Urinary bladder (tissue), 4 donors: ENCODE data around the gene ZBTB34. TPM values are rescaled to one million over a fixed set of nuclear protein-coding genes. Genes with fewer than 3 reads are reported as not detected.

ENCODE experiments used
- DNase-seq: peaks from one replicate; pipeline ENCODE4 v3.0.0-alpha.2; 2015; ENCODE audit errors: extremely low spot score
- H3K27ac ChIP-seq: one replicate; pipeline ENCODE4 v1.5.1; 2013; ENCODE audit warnings: low read depth, mild to moderate bottlenecking, moderate library complexity
- H3K36me3 ChIP-seq: one replicate; pipeline ENCODE4 v1.6.1; 2013; ENCODE audit warnings: mild to moderate bottlenecking, moderate library complexity; ENCODE audit not compliant: insufficient read depth
- H3K4me1 ChIP-seq: one replicate; pipeline ENCODE4 v1.6.1; 2013; ENCODE audit warnings: mild to moderate bottlenecking, moderate library complexity; ENCODE audit not compliant: insufficient read depth
- H3K4me3 ChIP-seq: one replicate; pipeline ENCODE4 v1.5.1; 2013; ENCODE audit warnings: low read depth, low read length
- WGBS: extraction: QIAGEN DNeasy Blood & Tissue Kit; methylation state at CpG from one replicate; pipeline ENCODE4 v1.1.7; 2013; 5-methylcytosine and 5-hydroxymethylcytosine counted together
- polyA plus RNA-seq: library from polyadenylated mRNA; stranded (reverse); fragments of 200-250 nt; gene quantifications from one replicate; pipeline ENCODE4 v1.2.3, GENCODE V29; 2013
- total RNA-seq: library from RNA; depleted of rRNA; stranded (reverse); fragments of >200 nt; gene quantifications from one replicate; pipeline ENCODE4 v1.2.3, GENCODE V29; 2014
- donor health status: healthy with polysubstance abuse.
- donor health status: healthy.

ZBTB34 gene
- total and polyA plus RNA-seq, 2 donors = 4.3 to 24.7 TPM

DNA sequence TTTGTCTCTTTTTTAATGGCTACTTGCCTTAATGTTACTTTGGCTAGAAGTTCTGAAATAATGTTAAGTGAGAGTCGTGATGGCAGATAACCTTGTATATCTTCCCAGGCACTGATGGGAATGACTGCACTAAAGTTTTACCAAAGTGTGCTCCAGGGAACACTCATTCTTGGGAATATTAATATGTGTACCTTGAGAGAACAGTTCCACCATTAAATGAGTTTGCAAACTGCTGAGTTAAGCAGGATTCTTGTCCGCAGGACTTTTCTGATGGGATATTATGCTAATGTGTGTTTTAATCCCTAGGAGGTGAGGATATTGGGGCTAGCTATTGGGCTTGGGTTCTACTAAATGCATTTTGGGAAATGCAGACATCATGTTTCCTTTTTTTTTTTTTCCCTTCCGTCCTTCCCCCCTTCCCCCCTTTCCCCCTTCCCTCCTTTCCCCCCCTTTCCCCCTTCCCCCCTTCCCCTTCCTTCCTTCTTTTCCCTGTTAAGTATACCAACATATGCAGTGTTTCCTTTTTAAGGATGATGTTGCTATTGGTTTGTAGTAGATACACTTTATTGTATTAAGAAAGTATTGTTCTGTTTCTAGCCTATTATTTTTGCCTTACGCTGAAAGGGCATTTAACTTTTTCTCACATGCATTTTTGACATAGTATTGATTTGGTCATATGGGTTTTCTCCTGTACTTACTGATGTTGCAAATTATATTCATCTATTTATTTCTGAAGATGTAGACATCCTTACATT, 15.5 kb downstream of the ZBTB34 start:
- Histone ChIP-seq H3K4me1 (no peaks in the 10 kb centered on the region), H3K27ac (no peak overlapping the region), H3K4me3 (no peak overlapping the region), H3K36me3 (peaks cover 1% of the 10 kb centered on the region)
- no peak for DNase-seq
- WGBS = 70% methylated on average over 4 of the region's 4 CpGs

DNA sequence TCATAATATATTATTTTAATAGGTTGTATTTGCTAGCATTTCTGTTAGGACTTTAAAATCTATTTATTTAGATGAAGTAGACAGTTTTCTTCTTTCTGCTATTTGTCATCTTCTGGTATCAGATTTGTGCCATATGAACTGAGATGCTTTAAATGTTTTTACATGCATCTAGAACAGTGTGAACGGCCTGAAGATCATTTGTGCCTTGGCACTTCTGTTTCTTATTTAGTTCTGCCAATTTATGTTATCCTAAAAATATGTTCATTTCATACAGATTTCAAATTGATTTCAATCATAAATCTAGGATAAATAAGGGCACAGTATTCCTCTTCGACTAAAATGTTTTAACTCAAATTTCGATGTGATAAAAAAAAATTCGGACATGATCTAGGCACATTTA, 16.1 kb downstream of the ZBTB34 start:
- no peak for DNase-seq
- Histone ChIP-seq H3K27ac (no peak overlapping the region), H3K36me3 (peaks cover 1% of the 10 kb centered on the region), H3K4me1 (no peaks in the 10 kb centered on the region), H3K4me3 (no peak overlapping the region)
- 70% methylated on average over 4 of the region's 4 CpGs for WGBS

GRCh38 chr9:126877418-126877817, 17.0 kb downstream of the ZBTB34 start:
- Histone ChIP-seq H3K27ac (no peak overlapping the region), H3K36me3 (peaks cover 1% of the 10 kb centered on the region), H3K4me3 (no peak overlapping the region), H3K4me1 (no peaks in the 10 kb centered on the region)
- no peak for DNase-seq
- WGBS = 89% methylated on average over 9 of the region's 9 CpGs

DNA sequence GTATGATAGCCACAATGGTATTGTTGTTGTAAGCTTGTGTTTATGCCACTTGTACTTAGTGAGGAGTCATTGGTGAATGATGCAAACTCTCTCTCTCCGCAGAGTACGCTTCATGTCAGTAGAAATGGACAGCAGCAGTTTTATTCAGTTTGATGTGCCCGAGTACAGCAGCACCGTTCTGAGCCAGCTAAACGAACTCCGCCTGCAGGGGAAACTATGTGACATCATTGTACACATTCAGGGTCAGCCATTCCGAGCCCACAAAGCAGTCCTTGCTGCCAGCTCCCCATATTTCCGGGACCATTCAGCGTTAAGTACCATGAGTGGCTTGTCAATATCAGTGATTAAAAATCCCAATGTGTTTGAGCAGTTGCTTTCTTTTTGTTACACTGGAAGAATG, 18.8 kb downstream of the ZBTB34 start:
- no peak overlapping the region for H3K4me3 ChIP-seq
- no peaks in the 10 kb centered on the region for H3K4me1 ChIP-seq
- no peak for DNase-seq
- 85% methylated on average over 9 of the region's 9 CpGs for WGBS
- no peak overlapping the region for H3K27ac ChIP-seq
- H3K36me3 ChIP-seq = peaks cover 1% of the 10 kb centered on the region

DNA sequence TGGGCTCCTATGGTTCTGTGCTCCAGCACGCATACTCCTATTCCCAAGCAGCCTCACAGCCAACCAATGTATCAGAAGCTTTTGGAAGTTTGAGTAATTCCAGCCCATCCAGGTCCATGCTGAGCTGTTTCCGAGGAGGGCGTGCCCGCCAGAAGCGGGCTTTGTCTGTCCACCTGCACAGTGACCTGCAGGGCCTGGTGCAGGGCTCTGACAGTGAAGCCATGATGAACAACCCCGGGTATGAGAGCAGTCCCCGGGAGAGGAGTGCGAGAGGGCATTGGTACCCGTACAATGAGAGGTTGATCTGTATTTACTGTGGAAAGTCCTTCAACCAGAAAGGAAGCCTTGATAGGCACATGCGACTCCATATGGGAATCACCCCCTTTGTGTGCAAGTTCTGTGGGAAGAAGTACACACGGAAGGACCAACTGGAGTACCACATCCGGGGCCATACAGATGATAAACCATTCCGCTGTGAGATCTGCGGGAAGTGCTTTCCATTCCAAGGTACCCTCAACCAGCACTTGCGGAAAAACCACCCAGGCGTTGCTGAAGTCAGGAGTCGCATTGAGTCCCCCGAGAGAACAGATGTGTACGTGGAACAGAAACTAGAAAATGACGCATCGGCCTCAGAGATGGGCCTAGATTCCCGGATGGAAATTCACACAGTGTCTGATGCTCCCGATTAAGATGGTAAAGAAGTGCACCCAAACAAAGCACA, 19.9 kb downstream of the ZBTB34 start:
- DNase-seq = no peak
- Histone ChIP-seq H3K36me3 (peaks cover 1% of the 10 kb centered on the region), H3K4me3 (no peak overlapping the region), H3K4me1 (no peaks in the 10 kb centered on the region), H3K27ac (no peak overlapping the region)
- WGBS = 96% methylated on average over 23 of the region's 23 CpGs

- Histone ChIP-seq H3K36me3 (peaks cover 1% of the 10 kb centered on the region), H3K4me1 (no peaks in the 10 kb centered on the region), H3K4me3 (no peak overlapping the region), H3K27ac (no peak overlapping the region)
- WGBS = 69% methylated on average over 6 of the region's 6 CpGs
- DNase-seq = no peak
These were observed 20.5 kb downstream of the ZBTB34 start for GRCh38 chr9:126880947-126881332.

DNA sequence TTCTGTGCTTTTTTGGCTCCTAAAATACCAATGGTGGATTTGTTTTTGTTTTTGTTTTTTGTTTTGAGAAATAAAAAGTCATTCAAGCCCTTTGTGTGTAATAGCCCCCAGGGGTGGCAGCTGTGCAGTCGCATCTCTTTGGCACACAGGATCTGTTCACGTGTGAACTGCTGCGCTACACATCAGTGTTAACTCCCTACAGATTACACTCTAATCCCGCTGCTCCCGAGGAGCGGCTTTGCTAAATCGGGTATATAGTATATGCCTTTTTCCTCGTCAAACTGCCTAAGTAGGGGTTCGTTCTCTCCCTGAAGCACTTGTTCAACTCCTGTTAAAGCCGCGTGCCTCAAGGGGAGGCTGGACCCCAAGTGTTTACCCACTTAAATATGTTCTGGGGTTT, 22.3 kb downstream of the ZBTB34 start:
- Histone ChIP-seq H3K27ac (no peak overlapping the region), H3K4me3 (no peak overlapping the region), H3K36me3 (peaks cover 1% of the 10 kb centered on the region), H3K4me1 (no peaks in the 10 kb centered on the region)
- 93% methylated on average over 11 of the region's 11 CpGs for WGBS
- no peak for DNase-seq

GRCh38 chr9:126883636-126884035, 23.2 kb downstream of the ZBTB34 start:
- H3K27ac ChIP-seq = no peak overlapping the region
- no peak overlapping the region for H3K4me3 ChIP-seq
- H3K36me3 ChIP-seq = peaks cover 1% of the 10 kb centered on the region
- DNase-seq = no peak
- H3K4me1 ChIP-seq = no peaks in the 10 kb centered on the region
- 83% methylated on average over 15 of the region's 15 CpGs for WGBS

- no peak for DNase-seq
- WGBS = 80% methylated on average over 6 of the region's 6 CpGs
- H3K4me1 ChIP-seq = no peaks in the 10 kb centered on the region
- no peak overlapping the region for H3K4me3 ChIP-seq
- H3K36me3 ChIP-seq = peaks cover 1% of the 10 kb centered on the region
- no peak overlapping the region for H3K27ac ChIP-seq
These were observed 24.7 kb downstream of the ZBTB34 start for GRCh38 chr9:126885131-126885641.

- no peak overlapping the region for H3K4me3 ChIP-seq
- no peaks in the 10 kb centered on the region for H3K36me3 ChIP-seq
- H3K4me1 ChIP-seq = no peaks in the 10 kb centered on the region
- DNase-seq = no peak
- no peak overlapping the region for H3K27ac ChIP-seq
- WGBS = 70% methylated on average over 23 of the region's 23 CpGs
These were observed 25.8 kb downstream of the ZBTB34 start for GRCh38 chr9:126886034-126886822.

- 81% methylated on average over 10 of the region's 10 CpGs for WGBS
- DNase-seq = no peak
These were observed 26.5 kb downstream of the ZBTB34 start for GRCh38 chr9:126886897-126887296.

DNA sequence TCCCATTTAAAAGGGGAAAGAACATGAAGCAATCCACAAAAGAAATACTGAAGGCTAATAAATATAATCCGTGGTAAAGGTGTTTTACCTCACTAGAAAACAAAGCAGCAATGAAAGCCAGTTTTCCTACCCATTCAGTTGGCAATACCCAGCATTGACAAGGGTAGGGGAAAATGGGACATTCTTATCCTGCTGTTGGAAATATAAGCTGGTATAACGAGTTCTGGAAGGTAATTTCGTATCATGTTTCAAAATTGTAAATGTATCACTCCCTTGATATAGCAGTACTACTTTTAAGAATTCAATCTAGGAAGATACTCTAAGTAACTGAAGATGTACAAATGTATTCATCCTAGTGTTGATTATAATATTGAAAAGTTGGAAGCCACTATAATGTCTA, 31.2 kb downstream of the ZBTB34 start:
- WGBS = 83% methylated on average over 3 of the region's 3 CpGs
- DNase-seq = no peak
- no peak overlapping the region for H3K4me3 ChIP-seq
- no peak overlapping the region for H3K27ac ChIP-seq
- no peaks in the 10 kb centered on the region for H3K4me1 ChIP-seq
- no peaks in the 10 kb centered on the region for H3K36me3 ChIP-seq

More at GRCh38 chr9:126886897-126887296, 26.5 kb downstream of the ZBTB34 start:
- H3K27ac ChIP-seq = no peak overlapping the region
- H3K36me3 ChIP-seq = no peaks in the 10 kb centered on the region
- no peaks in the 10 kb centered on the region for H3K4me1 ChIP-seq
- H3K4me3 ChIP-seq = no peak overlapping the region

GRCh38 chr9:126893079-126893478, 32.6 kb downstream of the ZBTB34 start:
- WGBS = 37% methylated on average over 5 of the region's 5 CpGs

More at GRCh38 chr9:126893079-126893478, 32.6 kb downstream of the ZBTB34 start:
- DNase-seq = no peak
- Histone ChIP-seq H3K4me1 (no peaks in the 10 kb centered on the region), H3K4me3 (no peak overlapping the region), H3K36me3 (no peaks in the 10 kb centered on the region), H3K27ac (no peak overlapping the region)
